ENCODE measurements around the gene CARNS1.
A peak's percentile ranks its signal among the peaks of the same experiment; 100 is the strongest.
"Not testable (repeated sequence)": the region's sequence is repeated elsewhere in the genome, so short reads cannot be mapped to it uniquely, and the experiment has no call there.

CARNS1 gene

GRCh38 chr11:67410984-67411784 lies 4.3 kb upstream of the CARNS1 start:
- no peak for DNase-seq

GRCh38 chr11:67411785-67412152 lies 3.7 kb upstream of the CARNS1 start:
- DNase-seq, result no peak

GRCh38 chr11:67412495-67413179 lies 2.8 kb upstream of the CARNS1 start:
- DNase-seq, result no peak

- DNase-seq, result no peak
Measured at GRCh38 chr11:67413266-67413849, 2.1 kb upstream of the CARNS1 start.

GRCh38 chr11:67416416-67417335 lies 1.2 kb downstream of the CARNS1 start:
- peak; percentile 26 for DNase-seq

- DNase-seq, result no peak
Measured at GRCh38 chr11:67417425-67417824, 1.9 kb downstream of the CARNS1 start.

- no peak for DNase-seq
Measured at GRCh38 chr11:67418476-67419281, 3.2 kb downstream of the CARNS1 start.

- DNase-seq, result no peak
Measured at GRCh38 chr11:67419325-67420049, 4.0 kb downstream of the CARNS1 start.

GRCh38 chr11:67420147-67420645 lies 4.7 kb downstream of the CARNS1 start:
- no peak for DNase-seq

- peak; percentile 92 for DNase-seq
Measured at GRCh38 chr11:67420646-67421429, 5.4 kb downstream of the CARNS1 start.

- DNase-seq, result no peak
Measured at GRCh38 chr11:67421430-67422031, 6.1 kb downstream of the CARNS1 start.

- DNase-seq, result no peak
Measured at GRCh38 chr11:67422891-67423290, 7.4 kb downstream of the CARNS1 start.

GRCh38 chr11:67423466-67423865 lies 8.0 kb downstream of the CARNS1 start:
- no peak for DNase-seq

GRCh38 chr11:67423891-67424613 lies 8.6 kb downstream of the CARNS1 start:
- DNase-seq, result no peak

- not testable (repeated sequence) for DNase-seq
Measured at GRCh38 chr11:67427364-67427859, 11.9 kb downstream of the CARNS1 start.

- peak; percentile 96 for DNase-seq
Measured at GRCh38 chr11:67428052-67429001, 12.8 kb downstream of the CARNS1 start, which contains the start of gene RPS6KB2. RPS6KB2 (plus strand) TSS chr11:67428494; CDS start chr11:67428546, 52 bp downstream.

- DNase-seq, result no peak
Measured at GRCh38 chr11:67429038-67429668, 13.7 kb downstream of the CARNS1 start.
